ENCODE results near the gene MYLIP. TPM values are rescaled to one million over a fixed set of nuclear protein-coding genes. Genes with fewer than 3 reads are reported as not detected.

MYLIP gene
- 20.5 and 21.0 TPM in 2 replicates for total RNA-seq

GRCh38 chr6:16128759-16129622 is at the start of gene MYLIP:
TSS of gene MYLIP (plus strand) at chr6:16129086. CDS start at chr6:16129323, 237 bp downstream.
- intact Hi-C loops (cut with micrococcal nuclease): loop anchor here (1.0 to 5.0 kb wide), 5 partner anchors 8 to 466 kb away; partner anchors contain the start of gene DTNBP1

DNA sequence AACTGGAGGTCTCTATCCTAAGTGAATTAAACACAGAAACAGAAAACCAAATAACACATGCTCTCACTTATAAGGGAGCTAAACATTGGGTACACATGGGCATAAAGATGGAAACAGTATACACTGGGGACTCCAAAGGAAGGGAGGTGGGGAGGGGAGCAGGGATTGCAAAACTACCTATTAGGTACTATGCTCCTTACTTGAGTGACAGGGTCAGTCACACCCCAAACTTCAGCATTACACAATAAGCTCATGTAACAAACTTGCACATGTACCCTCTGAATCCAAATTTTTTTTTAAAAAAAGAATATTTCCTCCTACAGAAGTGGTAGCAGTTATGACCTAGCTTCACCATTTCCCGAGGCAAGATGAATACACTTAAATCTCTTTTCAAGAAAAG is 49.5 kb upstream of the MYLIP start:
- intact Hi-C loops (cut with micrococcal nuclease): no loop called here

DNA sequence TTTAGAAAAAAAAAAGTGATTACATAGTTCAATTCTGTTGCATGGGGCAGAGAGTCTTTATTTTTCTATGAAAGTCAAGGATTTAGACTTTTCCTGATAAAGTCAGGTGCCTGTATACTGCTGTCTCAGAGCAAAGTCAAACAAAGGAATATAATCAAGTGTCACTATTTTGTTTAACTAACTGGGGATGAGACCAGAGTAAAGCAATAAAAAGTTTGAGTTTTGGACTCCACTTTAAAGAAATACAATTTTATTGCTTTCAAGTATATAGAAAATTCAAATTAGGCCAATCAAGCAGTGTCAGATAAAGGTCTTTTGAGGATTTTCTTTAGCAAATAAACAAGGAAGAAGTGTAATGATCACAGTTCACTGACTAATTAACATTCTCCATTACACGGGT is 48.7 kb upstream of the MYLIP start:
- intact Hi-C loops (cut with micrococcal nuclease): no loop called here

DNA sequence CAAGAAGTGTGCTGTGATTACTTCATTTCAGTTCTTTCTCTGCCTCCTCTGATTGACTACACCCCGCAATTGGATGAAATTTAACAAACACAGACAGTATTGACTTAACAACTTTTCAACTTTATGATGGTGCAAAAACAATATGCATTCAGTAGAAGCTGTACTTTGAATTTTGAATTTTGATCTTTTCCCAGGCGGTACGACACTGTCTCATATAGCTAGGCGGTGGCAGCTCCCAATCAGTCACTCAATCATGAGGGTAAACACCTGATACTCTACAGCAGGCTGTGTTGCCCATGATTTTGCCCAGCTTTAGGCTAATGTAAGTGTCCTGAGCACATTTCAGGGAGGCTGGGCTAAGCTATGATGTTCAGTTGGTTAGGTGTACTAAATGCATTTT is 47.6 kb upstream of the MYLIP start:
- intact Hi-C loops (cut with micrococcal nuclease): no loop called here

- intact Hi-C loops (cut with micrococcal nuclease): no loop called here
Measured at GRCh38 chr6:16082361-16082760, 46.5 kb upstream of the MYLIP start.

GRCh38 chr6:16086965-16087364 is 41.9 kb upstream of the MYLIP start:
- intact Hi-C loops (cut with micrococcal nuclease): no loop called here

DNA sequence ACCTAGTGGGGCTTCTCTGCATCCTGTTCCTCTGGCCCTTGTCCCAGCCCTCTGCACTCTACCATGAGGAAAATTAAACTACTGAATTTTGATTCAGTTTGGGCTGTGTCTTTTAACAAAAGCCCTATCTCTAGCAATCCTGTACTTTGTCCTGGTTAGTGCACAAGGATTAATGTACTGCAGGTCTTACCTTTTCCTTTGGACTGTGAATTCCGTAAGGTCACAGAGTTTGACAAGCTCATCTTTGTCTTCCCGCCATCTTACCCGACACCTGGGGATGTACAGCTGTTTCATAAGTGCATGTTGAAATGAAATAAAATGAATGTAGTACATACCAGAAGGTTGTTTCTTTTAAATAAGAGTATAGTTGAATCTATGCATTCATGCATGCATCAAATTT is 41.5 kb upstream of the MYLIP start:
- intact Hi-C loops (cut with micrococcal nuclease): no loop called here

DNA sequence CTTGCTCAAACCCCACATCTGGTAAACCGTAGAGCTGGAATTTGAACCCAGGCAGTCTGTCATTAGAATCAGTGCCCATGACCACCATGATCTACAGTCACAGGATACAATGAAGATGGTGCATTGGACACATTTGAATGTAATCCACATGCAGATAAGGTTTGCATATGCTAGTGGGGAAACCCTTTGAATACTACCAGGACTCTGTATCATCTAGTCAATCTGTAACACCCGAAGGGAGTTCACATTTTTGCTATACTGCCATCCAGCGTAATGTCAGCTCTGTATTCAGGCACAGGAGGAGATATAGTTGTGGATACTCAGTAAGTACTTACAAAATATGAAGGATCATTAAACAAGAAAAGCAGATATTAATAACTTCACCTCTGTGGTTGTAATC is 40.5 kb upstream of the MYLIP start:
- intact Hi-C loops (cut with micrococcal nuclease): no loop called here

DNA sequence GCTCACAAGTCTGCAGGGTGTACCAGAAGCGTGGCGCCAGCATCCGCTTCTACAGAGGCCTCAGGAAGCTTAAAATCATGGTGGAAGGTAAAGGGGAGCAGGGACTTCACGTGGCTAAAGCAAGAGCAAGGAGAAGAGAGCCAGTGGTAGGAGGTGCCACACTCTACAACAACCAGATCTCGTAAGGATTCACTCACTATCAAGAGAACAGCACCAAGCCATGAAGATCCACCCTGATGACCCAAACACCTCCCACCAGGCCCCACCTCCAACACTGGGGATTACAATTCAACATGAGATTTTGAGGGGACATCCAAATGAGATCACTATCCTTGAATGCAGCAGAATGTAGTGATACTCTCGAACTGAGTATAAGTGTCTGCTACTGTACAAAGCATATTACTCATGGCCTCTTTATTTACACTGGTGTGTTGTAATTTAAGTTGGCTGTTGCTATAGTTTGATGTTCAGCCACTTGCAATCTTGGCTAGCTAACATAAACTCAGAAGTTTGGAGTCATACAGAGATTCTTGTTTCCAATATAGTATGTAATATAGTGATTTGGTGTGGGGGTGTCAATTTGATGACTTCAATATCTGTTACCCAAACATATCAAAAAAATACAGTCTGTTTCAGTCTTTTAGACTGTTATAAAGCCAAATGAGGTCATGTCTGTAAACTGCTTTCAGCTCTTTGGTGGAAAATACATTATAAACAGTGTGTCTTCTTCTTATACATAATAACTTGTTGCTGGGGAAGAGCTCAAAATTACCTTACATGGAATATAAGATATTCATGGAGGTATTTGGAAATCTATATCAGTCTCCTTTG is 39.4 kb upstream of the MYLIP start:
- intact Hi-C loops (cut with micrococcal nuclease): no loop called here

DNA sequence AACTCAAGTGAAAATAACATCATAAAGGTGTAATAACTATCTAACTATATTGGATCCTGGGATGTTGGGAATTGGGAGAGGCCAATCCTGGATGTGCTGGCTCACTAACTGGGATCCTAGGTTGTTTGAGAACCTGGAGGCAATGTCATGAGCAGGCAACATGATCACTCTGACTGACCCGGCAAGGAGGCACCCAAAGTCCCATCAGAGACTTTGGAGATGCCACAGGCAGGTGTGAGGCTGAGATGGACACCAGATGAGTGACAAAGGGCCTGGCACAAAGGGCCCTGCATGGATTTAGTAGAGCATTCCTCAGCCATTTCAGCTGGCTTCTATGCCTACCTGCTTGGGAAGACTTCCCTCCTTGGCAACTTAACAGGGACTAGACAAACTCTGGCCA is 38.4 kb upstream of the MYLIP start:
- intact Hi-C loops (cut with micrococcal nuclease): no loop called here

GRCh38 chr6:16090920-16091319 is 38.0 kb upstream of the MYLIP start:
- intact Hi-C loops (cut with micrococcal nuclease): no loop called here

DNA sequence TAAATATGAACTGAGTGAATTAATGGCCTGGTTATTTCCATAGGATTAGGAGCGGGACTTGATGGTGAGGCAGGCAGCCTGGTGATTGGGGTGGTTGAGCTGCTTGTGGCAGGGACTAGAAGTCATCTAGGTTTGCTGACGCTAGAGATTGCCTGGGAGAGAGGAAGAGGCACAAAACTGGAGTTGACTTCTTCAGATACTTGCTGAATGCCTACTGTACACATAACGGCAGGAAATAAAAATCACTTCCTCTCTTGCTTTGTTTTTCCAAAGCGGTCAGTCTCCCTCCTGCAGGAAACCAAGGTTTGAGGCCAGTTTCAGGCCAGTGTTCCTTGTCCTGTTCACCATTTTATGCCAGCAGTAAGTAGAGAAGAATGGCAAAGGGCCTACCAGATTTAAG is 36.7 kb upstream of the MYLIP start:
- intact Hi-C loops (cut with micrococcal nuclease): no loop called here

DNA sequence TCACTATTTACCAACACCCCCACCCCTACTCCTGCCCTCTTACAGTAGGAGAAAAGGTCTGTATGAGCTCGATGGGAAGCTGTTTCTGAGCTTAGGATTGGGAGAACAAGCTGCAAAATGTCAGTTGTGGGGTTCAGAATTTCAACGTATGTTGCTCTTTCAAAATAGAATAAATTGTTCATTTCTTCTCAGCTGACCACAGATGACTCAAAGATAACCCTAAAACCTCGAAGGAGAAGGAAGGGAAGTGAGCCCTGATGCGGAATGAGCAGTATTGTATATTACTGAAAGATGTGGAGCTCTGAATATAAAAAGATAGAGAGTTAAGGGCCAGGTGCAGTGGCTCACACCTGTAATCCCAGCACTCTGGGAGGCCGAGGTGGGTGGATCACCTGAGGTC is 35.9 kb upstream of the MYLIP start:
- intact Hi-C loops (cut with micrococcal nuclease): no loop called here

GRCh38 chr6:16095180-16095579 is 33.7 kb upstream of the MYLIP start:
- intact Hi-C loops (cut with micrococcal nuclease): no loop called here

DNA sequence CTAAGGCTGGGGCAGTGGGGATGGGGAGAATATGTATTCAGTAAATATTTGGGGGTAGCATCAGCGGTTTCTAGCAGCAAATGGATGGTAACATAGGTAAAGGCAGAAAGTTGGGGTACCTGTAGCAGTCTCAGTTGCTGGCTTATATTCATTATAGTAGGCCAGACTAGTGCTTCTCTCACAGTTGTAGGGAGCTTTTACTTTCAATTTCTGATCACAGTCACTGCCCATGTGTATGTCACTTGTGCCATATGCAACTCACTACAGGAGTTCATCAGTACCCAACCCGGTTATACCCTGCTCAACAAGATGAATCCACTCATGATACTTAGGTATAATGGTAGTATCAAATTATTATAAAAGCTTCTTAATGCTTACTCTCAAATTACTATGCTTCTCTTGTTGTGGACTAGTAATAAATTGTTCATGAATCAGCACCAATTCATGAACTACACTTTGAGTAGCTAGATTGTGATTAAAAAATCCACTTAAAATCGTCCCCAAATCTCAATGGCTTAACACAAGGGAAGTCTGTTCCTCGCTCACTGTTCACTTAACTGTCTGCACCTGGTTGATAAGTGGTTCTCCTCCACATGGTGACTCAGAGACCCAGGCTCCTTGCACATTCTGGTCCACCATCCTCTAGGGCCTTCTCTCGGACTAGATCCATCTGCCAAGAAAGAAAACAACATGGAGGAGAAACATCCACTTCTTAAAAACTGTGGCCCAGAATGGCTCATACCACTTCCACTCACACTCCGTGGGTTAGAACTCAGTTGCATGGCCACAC is 31.3 kb upstream of the MYLIP start:
- intact Hi-C loops (cut with micrococcal nuclease): no loop called here

- intact Hi-C loops (cut with micrococcal nuclease): no loop called here
Measured at GRCh38 chr6:16098211-16098610, 30.7 kb upstream of the MYLIP start.

GRCh38 chr6:16102208-16102607 is 26.7 kb upstream of the MYLIP start:
- intact Hi-C loops (cut with micrococcal nuclease): no loop called here

DNA sequence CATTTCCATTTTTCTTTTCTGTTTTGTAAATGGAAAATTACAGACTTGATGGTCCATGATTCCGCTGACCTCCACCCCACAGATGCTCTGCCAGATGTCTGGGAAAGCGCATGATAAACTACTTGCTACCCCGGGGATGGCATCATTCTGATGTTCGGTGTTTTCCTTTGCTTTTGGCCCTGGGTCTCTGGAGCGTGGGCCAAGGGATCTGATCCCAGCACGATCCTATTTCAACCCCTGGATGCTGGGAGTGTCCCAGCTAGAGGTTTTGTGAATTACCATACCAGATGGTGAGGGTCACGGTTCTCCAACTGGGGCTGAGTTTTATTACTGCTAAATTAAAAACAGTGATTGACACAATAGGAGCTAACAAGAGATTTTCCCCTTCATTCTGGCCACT is 25.2 kb upstream of the MYLIP start:
- intact Hi-C loops (cut with micrococcal nuclease): no loop called here

DNA sequence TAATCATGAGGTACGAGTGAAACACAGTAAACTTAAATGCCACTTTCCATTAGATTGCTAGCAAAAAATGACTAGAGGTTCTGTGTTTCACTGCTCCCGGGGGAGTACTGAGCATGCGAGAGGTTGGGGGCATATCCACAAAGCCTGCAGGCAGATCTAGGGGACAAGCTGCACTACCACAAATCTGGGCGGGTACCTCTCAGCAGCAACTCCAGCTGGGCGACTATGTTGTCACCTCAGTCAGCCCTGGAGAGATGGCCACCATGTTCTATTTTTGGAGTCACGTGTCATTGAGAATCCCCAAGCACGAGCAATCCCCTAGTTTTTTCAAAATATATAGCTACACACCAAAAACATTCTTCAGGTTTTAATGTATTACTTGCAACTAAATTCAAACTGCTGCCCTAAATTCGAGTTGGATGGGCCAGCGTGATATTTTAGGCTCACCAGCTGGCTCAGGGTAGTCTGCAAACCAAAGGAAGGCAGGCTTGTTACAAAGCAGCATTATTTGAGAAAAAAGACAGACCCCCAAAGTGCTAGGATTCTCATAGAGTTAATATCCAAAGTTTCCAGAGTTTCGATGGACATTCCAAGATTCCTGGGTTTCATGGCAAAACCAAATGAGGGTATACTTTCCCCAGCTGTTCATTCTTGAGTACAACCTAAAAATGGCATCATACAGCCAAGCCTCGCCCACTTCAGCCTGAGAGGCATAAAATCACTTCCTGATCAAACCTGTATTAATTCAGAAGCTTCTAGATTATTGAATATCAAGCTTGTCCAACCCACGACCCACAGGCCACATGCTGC is 24.1 kb upstream of the MYLIP start:
- intact Hi-C loops (cut with micrococcal nuclease): no loop called here

GRCh38 chr6:16105854-16106253 is 23.0 kb upstream of the MYLIP start:
- intact Hi-C loops (cut with micrococcal nuclease): no loop called here
